Ascending aorta (tissue), 2 donors: ENCODE results near the gene ZFHX2. TPM values are rescaled to one million over a fixed set of nuclear protein-coding genes. Genes with fewer than 3 reads are reported as not detected.

Experiments
- DNase-seq, 2 donors: peaks; one replicate each; pipeline ENCODE4 v3.0.0-alpha.2; 2019; ENCODE audit warnings: low spot score in 2 of 2
- H3K27ac ChIP-seq, 2 donors: fragments of 200-600 bp; sonication (generic); one replicate each; pipeline ENCODE4 v1.5.1; 2016 to 2017; ENCODE audit warnings: mild to moderate bottlenecking in 1 of 2
- H3K27me3 ChIP-seq: fragments of 200-600 bp; sonication (generic); one replicate; pipeline ENCODE4 v1.5.1; 2017
- H3K36me3 ChIP-seq, 2 donors: fragments of 200-600 bp; sonication (generic); one replicate each; pipeline ENCODE4 v1.5.1; 2016
- H3K4me1 ChIP-seq, 2 donors: fragments of 200-600 bp; sonication (generic); one replicate each; pipeline ENCODE4 v1.5.1; 2016 to 2017; ENCODE audit warnings: mild to moderate bottlenecking in 1 of 2
- H3K4me3 ChIP-seq, 2 donors: fragments of 200-600 bp; sonication (generic); one replicate each; pipeline ENCODE4 v1.5.1; 2016 to 2017; ENCODE audit warnings: mild to moderate bottlenecking in 1 of 2
- H3K9me3 ChIP-seq, 2 donors: fragments of 200-600 bp; sonication (generic); one replicate each; pipeline ENCODE4 v1.5.1; 2016
- intact Hi-C: fragments of 100-400 bp; cut with DNase I; formaldehyde crosslinking; loops from one replicate; pipeline ENCODE4 v1.15.1; 2023
- total RNA-seq: library from RNA; depleted of rRNA; stranded (reverse); fragments of >200 nt; gene quantifications from one replicate; pipeline ENCODE4 v1.1.0, GENCODE V29; 2016
- TF ChIP-seq, protein P1 (sequence below), 3 experiments: fragments of 200-600 bp in 2 of 3; fragments of 450-650 bp in 1 of 3; sonication (generic) in 2 of 3; IDR thresholded peaks; one replicate each; pipeline ENCODE4 v1.5.1; 2016 to 2019; ENCODE audit warnings: antibody characterized with exemption in 3 of 3, mild to moderate bottlenecking in 1 of 3, moderate library complexity in 1 of 3

ZFHX2 gene
- total RNA-seq, 1 donor from 2014 or later, result 1.3 TPM

GRCh38 chr14:23512156-23512555 is 39.4 kb downstream of the ZFHX2 start:
- Histone ChIP-seq H3K4me3 (no peak overlapping the region), H3K9me3 (no peaks in the 10 kb centered on the region), H3K4me1 (no peaks in the 10 kb centered on the region), H3K36me3 (no peaks in the 10 kb centered on the region), H3K27ac (no peak overlapping the region), H3K27me3 (no peaks in the 10 kb centered on the region)
- no peak for DNase-seq
- intact Hi-C loops, result no loop called here
- TF ChIP-seq, protein P1, sequence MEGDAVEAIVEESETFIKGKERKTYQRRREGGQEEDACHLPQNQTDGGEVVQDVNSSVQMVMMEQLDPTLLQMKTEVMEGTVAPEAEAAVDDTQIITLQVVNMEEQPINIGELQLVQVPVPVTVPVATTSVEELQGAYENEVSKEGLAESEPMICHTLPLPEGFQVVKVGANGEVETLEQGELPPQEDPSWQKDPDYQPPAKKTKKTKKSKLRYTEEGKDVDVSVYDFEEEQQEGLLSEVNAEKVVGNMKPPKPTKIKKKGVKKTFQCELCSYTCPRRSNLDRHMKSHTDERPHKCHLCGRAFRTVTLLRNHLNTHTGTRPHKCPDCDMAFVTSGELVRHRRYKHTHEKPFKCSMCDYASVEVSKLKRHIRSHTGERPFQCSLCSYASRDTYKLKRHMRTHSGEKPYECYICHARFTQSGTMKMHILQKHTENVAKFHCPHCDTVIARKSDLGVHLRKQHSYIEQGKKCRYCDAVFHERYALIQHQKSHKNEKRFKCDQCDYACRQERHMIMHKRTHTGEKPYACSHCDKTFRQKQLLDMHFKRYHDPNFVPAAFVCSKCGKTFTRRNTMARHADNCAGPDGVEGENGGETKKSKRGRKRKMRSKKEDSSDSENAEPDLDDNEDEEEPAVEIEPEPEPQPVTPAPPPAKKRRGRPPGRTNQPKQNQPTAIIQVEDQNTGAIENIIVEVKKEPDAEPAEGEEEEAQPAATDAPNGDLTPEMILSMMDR (IDR thresholded peaks at IDR 0.05), result no peak

GRCh38 chr14:23494223-23494622 is 57.3 kb downstream of the ZFHX2 start:
- no peaks in the 10 kb centered on the region for H3K36me3 ChIP-seq
- no peak overlapping the region for H3K4me3 ChIP-seq
- intact Hi-C loops, result no loop called here
- no peaks in the 10 kb centered on the region for H3K27me3 ChIP-seq
- TF ChIP-seq, protein P1 (IDR thresholded peaks at IDR 0.05), result no peak
- H3K9me3 ChIP-seq, result no peaks in the 10 kb centered on the region
- no peaks in the 10 kb centered on the region for H3K4me1 ChIP-seq
- no peak overlapping the region for H3K27ac ChIP-seq
- DNase-seq, result no peak

DNA sequence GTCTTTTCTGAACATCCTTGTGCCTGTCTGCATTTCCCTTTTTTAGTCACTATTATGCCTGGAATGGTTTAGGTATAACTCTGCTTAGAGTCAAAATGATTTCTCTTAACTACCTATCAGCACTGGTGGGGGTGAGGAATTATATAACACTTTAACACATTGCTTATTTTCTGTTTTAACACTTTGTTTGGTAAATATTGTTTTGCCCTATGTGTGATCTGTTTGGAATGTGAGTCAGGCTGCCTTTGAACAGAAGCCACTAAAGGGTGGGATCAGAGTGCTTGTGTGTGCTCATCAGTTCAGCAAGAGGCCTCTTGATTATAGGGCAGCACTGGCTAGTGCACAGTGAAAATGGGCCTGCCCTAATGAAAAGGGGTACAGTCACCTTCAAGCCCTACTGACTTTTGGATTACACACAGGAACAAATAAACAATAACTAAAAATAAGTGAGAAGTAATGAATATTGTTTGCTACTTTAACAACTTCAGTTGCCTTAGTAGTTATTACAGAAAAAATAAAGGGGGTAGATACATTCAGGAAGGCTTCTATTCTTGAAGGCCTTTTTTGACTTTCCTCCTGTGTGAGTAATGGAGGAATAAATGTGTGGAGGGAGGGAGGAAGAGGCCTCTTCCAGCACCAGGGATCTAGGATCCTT is 58.8 kb downstream of the ZFHX2 start:
- H3K27ac ChIP-seq, result no peak overlapping the region
- TF ChIP-seq, protein P1 (IDR thresholded peaks at IDR 0.05), result no peak
- intact Hi-C loops, result no loop called here

GRCh38 chr14:23487216-23487615 is 64.3 kb downstream of the ZFHX2 start:
- no peaks in the 10 kb centered on the region for H3K9me3 ChIP-seq
- H3K27me3 ChIP-seq, result no peaks in the 10 kb centered on the region
- no peaks in the 10 kb centered on the region for H3K4me1 ChIP-seq
- no peak overlapping the region for H3K4me3 ChIP-seq
- intact Hi-C loops, result no loop called here
- no peak overlapping the region for H3K27ac ChIP-seq
- H3K36me3 ChIP-seq, result peaks cover 7 to 9% of the 10 kb centered on the region in 2 donors
- DNase-seq, result no peak
- TF ChIP-seq, protein P1 (IDR thresholded peaks at IDR 0.05), result no peak

More for the DNA sequence above, 58.8 kb downstream of the ZFHX2 start:
- Histone ChIP-seq H3K9me3 (no peaks in the 10 kb centered on the region), H3K4me3 (no peak overlapping the region), H3K4me1 (no peaks in the 10 kb centered on the region), H3K27me3 (no peaks in the 10 kb centered on the region), H3K36me3 (peaks cover 3 to 4% of the 10 kb centered on the region in 2 donors)
- no peak for DNase-seq

GRCh38 chr14:23486036-23486435 is 65.5 kb downstream of the ZFHX2 start:
- no peaks in the 10 kb centered on the region for H3K9me3 ChIP-seq
- H3K27ac ChIP-seq, result no peak overlapping the region
- no peaks in the 10 kb centered on the region for H3K4me1 ChIP-seq
- peaks cover 7 to 9% of the 10 kb centered on the region in 2 donors for H3K36me3 ChIP-seq
- intact Hi-C loops, result no loop called here
- DNase-seq, result no peak
- no peak overlapping the region for H3K4me3 ChIP-seq
- H3K27me3 ChIP-seq, result no peaks in the 10 kb centered on the region
- TF ChIP-seq, protein P1 (IDR thresholded peaks at IDR 0.05), result no peak
